Stomach (tissue), 9 donors: ENCODE measurements around the gene MCUB. TPM values are rescaled to one million over a fixed set of nuclear protein-coding genes. Genes with fewer than 3 reads are reported as not detected.

Experiments used
- DNase-seq, 2 donors: peaks; one replicate each; pipeline versions ENCODE4 v3.0.0 to v3.0.0-alpha.2; 2013 to 2019
- H3K27ac ChIP-seq, 5 donors: fragments of 200-600 bp in 4 of 5; sonication (generic) in 4 of 5; one replicate each; pipeline ENCODE4 v1.5.1; 2013 to 2019; ENCODE audit warnings: mild to moderate bottlenecking in 1 of 5, moderate library complexity in 1 of 5
- H3K27me3 ChIP-seq, 3 donors: fragments of 200-600 bp; sonication (generic); one replicate each; pipeline ENCODE4 v1.5.1; 2017 to 2019; ENCODE audit warnings: mixed run types in 1 of 3
- H3K36me3 ChIP-seq, 4 donors: fragments of 200-600 bp; sonication (generic); 1 replicate in 3 of 4; 2 replicates in 1 of 4; pipeline ENCODE4 v1.5.1; 2016 to 2019
- H3K4me1 ChIP-seq, 4 donors: fragments of 200-600 bp; sonication (generic); one replicate each; pipeline ENCODE4 v1.5.1; 2016 to 2019
- H3K4me3 ChIP-seq, 4 donors: fragments of 200-600 bp; sonication (generic) in 3 of 4; one replicate each; pipeline ENCODE4 v1.5.1; 2016 to 2019; ENCODE audit warnings: mild to moderate bottlenecking in 1 of 4
- H3K9me3 ChIP-seq, 4 donors: fragments of 200-600 bp; sonication (generic); one replicate each; pipeline ENCODE4 v1.5.1; 2016 to 2019
- EP300 ChIP-seq: sonication (generic); formaldehyde crosslinking; IDR thresholded peaks from one replicate; pipeline ENCODE4 v1.6.1; 2017; ENCODE audit warnings: antibody characterized with exemption
- POLR2A ChIP-seq, 4 donors: fragments of 450-650 bp; IDR thresholded peaks; one replicate each; pipeline ENCODE4 v1.6.1; 2016; ENCODE audit warnings: antibody characterized with exemption in 4 of 4, control low read depth in 2 of 4, mild to moderate bottlenecking in 1 of 4, moderate library complexity in 1 of 4
- POLR2AphosphoS5 ChIP-seq, 3 donors: sonication (generic); formaldehyde crosslinking; IDR thresholded peaks; one replicate each; pipeline ENCODE4 v1.6.1; 2016; ENCODE audit warnings: antibody characterized with exemption in 3 of 3
- WGBS, 5 donors: extraction: QIAGEN DNeasy Blood & Tissue Kit in 3 of 5; methylation state at CpG; one replicate each; pipeline versions ENCODE4 v1.1.5 to v1.1.7; 2013 to 2018; 5-methylcytosine and 5-hydroxymethylcytosine counted together
- intact Hi-C: fragments of 100-400 bp; cut with DNase I; formaldehyde crosslinking; loops from one replicate; pipeline ENCODE4 v1.15.1; 2023; ENCODE audit warnings: low total_unique reads
- polyA plus RNA-seq, 3 donors: library from polyadenylated mRNA; stranded (reverse); fragments of 200-250 nt; gene quantifications; one replicate each; pipeline ENCODE4 v1.2.3, GENCODE V29; 2013
- total RNA-seq, 5 donors: library from RNA; depleted of rRNA; stranded (reverse); fragments of >200 nt; gene quantifications; one replicate each; pipeline versions ENCODE4 v1.1.0 to v1.2.3, GENCODE V29; 2014 to 2016
- TF ChIP-seq, protein P1 (sequence below), 7 experiments: fragments of 450-650 bp in 4 of 7; fragments of 200-600 bp in 3 of 7; sonication (generic) in 3 of 7; IDR thresholded peaks; one replicate each; pipeline ENCODE4 v1.5.1; 2016 to 2019; ENCODE audit warnings: antibody characterized with exemption in 7 of 7, control low read depth in 2 of 7, mild to moderate bottlenecking in 1 of 7
- donor health status: healthy with polysubstance abuse.
- donor health status: Bipolar disorder and iron deficiency.
- donor health status: healthy.

Gene MCUB
- total and polyA plus RNA-seq, 8 donors = 0.89 to 37.4 (median 8.4) TPM

DNA sequence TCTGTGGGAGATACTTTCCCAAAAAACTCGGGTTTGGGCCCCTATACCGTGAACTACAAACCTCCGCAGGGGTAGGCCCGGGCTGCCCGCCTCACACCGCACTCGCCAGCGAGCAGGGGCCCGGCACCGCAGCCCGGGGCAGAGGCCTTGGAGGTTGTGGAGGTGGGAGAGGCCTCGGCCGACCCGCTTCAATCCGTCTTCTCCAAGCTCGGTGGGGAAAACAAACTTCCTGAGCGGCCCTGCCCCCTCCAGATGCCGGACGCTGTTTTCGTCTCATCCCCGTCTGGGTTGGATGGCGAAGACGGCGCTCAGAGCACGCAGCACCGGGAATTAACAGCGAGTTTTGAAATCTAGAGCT lies 442 bp upstream of the MCUB start:
- Histone ChIP-seq H3K4me3 (peak overlapping the region; percentile 56 to 91 (median 74)), H3K27ac (peak overlapping the region; percentile 41 to 91 (median 82)), H3K27me3 (no peaks in the 10 kb centered on the region), H3K4me1 (peaks cover 0 to 25% (median 20%) of the 10 kb centered on the region in 4 donors), H3K9me3 (peaks cover 0 to 4% (median 0%) of the 10 kb centered on the region in 4 donors), H3K36me3 (no peaks in the 10 kb centered on the region)
- TF ChIP-seq, protein P1, sequence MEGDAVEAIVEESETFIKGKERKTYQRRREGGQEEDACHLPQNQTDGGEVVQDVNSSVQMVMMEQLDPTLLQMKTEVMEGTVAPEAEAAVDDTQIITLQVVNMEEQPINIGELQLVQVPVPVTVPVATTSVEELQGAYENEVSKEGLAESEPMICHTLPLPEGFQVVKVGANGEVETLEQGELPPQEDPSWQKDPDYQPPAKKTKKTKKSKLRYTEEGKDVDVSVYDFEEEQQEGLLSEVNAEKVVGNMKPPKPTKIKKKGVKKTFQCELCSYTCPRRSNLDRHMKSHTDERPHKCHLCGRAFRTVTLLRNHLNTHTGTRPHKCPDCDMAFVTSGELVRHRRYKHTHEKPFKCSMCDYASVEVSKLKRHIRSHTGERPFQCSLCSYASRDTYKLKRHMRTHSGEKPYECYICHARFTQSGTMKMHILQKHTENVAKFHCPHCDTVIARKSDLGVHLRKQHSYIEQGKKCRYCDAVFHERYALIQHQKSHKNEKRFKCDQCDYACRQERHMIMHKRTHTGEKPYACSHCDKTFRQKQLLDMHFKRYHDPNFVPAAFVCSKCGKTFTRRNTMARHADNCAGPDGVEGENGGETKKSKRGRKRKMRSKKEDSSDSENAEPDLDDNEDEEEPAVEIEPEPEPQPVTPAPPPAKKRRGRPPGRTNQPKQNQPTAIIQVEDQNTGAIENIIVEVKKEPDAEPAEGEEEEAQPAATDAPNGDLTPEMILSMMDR (IDR thresholded peaks at IDR 0.05) = no peak
- TF ChIP-seq EP300 (no peak), POLR2AphosphoS5 (IDR thresholded peaks at IDR 0.05) (no peak), POLR2A (IDR thresholded peaks at IDR 0.05) (no peak)
- intact Hi-C loops = no loop called here
- WGBS, 5 donors = 1 to 6% (median 4%) methylated on average over 27 of the region's 27 CpGs
- no peak for DNase-seq

DNA sequence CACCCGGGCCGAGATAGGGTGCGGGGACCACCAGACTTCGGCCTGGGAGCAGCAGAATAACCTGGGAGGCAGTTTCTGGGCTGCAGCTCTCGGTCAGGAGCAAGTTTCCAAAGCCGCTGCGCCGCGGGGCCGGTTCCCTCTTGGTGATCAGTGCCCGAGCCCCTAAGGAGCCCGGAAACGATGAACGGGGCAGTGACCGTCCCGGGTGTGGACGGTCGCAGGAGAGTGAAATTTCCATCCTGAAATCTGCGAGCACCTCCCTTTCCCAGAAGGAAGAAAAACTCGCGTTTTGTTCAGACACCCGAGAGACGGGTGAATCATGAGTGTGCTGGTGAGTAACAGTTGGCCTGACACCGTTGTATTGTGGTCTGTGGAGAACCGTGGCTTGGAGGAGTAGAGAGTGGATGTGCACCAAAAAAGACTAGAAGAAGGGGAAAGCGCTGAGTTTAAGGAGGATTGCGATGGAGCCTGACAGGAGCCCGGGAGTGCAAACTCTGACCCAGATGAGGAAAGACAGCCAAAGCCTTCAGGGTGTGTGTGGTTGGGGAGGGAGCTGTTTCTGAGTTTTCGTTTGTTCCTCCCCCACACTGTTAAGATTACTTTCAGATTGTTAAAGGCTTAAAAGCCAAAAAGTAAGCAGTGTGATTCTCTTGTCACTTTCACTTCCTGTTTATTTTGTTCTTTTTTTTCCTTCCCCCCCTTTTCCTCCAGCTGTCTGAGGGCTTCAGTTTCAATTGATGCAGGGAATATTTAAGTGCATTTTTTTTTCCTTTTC lies 828 bp downstream of the MCUB start:
- Histone ChIP-seq H3K36me3 (no peaks in the 10 kb centered on the region), H3K27me3 (no peaks in the 10 kb centered on the region), H3K4me1 (peaks cover 0 to 25% (median 20%) of the 10 kb centered on the region in 4 donors), H3K4me3 (peak overlapping the region; percentile 56 to 91 (median 74)), H3K9me3 (peaks cover 0 to 4% (median 0%) of the 10 kb centered on the region in 4 donors), H3K27ac (peak overlapping the region; percentile 79 to 91 (median 84))
- peak in 1 of 2 donors; percentile 73 for DNase-seq
- TF ChIP-seq, protein P1 (IDR thresholded peaks at IDR 0.05) = no peak
- TF ChIP-seq POLR2AphosphoS5 (IDR thresholded peaks at IDR 0.05) = peak in 1 of 3 donors; percentile 16
- WGBS, 5 donors = 0 to 1% (median 1%) methylated on average over 19 to 29 of the region's 29 CpGs
- intact Hi-C loops = no loop called here

DNA sequence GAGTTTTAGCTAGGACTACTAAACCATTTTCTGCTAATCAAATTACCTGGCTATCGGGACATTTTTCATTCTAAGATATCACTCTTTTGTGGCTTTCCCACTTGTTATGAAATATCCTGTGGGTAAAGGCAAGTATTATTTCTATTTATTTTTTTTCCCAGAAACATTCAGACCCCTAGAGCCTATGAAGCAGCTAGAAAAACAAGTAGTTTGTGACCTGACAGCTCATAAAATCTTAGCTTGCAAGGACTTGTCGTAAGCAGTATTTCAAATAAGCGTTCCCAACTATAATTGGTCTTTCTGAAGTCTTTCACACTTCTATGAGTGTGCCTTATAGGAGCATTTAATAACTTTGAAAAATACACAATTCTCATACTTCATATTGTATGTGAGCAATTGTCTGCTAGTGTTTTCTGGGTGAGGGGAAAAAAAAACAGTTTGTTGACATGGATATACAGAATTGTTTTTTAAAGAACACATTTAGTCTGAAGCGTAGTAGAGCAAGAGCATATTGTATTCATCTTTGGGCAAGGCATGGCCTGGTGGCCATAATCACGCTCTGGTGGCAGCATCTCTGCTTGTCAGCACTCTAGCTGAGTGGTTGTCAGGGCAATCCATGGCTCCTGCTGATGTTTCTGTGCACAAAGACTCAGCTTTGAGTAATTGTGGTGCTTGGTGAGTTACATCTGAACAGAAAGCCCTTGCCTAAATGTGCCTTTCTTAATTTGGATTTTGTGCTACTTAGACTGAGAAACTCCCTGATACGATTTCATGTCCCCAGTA lies 2.6 kb downstream of the MCUB start:
- peaks cover 0 to 25% (median 20%) of the 10 kb centered on the region in 4 donors for H3K4me1 ChIP-seq
- WGBS, 5 donors = 92 to 97% (median 95%) methylated on average over 6 of the region's 6 CpGs
- intact Hi-C loops = no loop called here
- no peak overlapping the region for H3K4me3 ChIP-seq
- no peak overlapping the region for H3K27ac ChIP-seq
- DNase-seq = peak in 1 of 2 donors; percentile 24
- TF ChIP-seq EP300 = no peak
- TF ChIP-seq POLR2A (IDR thresholded peaks at IDR 0.05) = no peak
- TF ChIP-seq, protein P1 (IDR thresholded peaks at IDR 0.05) = no peak
- no peak for TF ChIP-seq POLR2AphosphoS5 (IDR thresholded peaks at IDR 0.05)
- peaks cover 0 to under 1% (median 0%) of the 10 kb centered on the region in 4 donors for H3K9me3 ChIP-seq
- no peaks in the 10 kb centered on the region for H3K27me3 ChIP-seq
- no peaks in the 10 kb centered on the region for H3K36me3 ChIP-seq

DNA sequence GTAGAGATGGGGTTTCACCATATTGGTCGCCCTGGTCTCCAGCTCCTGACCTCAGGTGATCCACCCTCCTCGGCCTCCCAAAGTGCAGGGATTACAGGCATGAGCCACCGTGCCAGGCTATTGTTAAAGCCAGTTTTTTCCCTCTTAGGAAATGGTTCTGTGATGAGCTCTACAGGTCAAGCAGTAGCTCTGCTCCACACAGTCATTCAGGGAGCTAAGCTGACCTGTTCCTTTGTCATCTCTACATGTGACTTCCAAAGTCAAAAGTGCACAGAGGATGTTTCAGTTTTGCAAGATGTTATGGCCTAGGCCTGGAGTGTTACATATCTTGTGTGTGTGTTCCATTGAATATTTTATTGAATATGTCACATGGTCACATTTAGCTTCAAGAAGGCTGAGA lies 11.4 kb downstream of the MCUB start:
- no peak for DNase-seq
- intact Hi-C loops = no loop called here
- 88 to 100% (median 98%) methylated on average over 3 of the region's 3 CpGs for WGBS, 5 donors
- H3K9me3 ChIP-seq = no peaks in the 10 kb centered on the region
- H3K4me1 ChIP-seq = peaks cover 0 to 11% (median 0%) of the 10 kb centered on the region in 4 donors
- no peaks in the 10 kb centered on the region for H3K27me3 ChIP-seq
- H3K36me3 ChIP-seq = no peaks in the 10 kb centered on the region
- no peak overlapping the region for H3K4me3 ChIP-seq
- no peak overlapping the region for H3K27ac ChIP-seq
- TF ChIP-seq EP300 = no peak
- TF ChIP-seq POLR2AphosphoS5 (IDR thresholded peaks at IDR 0.05) = no peak
- TF ChIP-seq POLR2A (IDR thresholded peaks at IDR 0.05) = no peak
- TF ChIP-seq, protein P1 (IDR thresholded peaks at IDR 0.05) = no peak
